ENCODE measurements around the gene DEPDC1.

DNA sequence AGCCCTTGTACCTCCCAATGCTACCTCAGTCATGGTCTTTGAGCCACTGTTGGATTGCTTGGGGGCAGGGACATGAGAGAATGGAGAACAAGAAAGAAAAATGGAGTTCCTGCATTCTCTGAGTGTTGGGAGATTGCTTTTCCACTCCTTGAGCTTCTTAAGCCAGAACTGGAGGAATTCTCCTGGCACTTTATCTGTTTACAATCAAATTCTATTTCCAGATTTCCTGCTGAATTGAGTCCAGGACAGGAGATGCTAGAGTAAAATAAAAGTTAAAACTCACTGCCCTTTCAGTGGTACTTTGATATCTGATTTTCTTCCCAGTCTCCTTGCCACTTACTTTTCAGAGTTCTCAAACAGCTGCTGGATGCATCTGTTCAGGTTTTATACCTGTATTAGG is 24.4 kb upstream of the DEPDC1 start:
- TF ChIP-seq, protein P1, sequence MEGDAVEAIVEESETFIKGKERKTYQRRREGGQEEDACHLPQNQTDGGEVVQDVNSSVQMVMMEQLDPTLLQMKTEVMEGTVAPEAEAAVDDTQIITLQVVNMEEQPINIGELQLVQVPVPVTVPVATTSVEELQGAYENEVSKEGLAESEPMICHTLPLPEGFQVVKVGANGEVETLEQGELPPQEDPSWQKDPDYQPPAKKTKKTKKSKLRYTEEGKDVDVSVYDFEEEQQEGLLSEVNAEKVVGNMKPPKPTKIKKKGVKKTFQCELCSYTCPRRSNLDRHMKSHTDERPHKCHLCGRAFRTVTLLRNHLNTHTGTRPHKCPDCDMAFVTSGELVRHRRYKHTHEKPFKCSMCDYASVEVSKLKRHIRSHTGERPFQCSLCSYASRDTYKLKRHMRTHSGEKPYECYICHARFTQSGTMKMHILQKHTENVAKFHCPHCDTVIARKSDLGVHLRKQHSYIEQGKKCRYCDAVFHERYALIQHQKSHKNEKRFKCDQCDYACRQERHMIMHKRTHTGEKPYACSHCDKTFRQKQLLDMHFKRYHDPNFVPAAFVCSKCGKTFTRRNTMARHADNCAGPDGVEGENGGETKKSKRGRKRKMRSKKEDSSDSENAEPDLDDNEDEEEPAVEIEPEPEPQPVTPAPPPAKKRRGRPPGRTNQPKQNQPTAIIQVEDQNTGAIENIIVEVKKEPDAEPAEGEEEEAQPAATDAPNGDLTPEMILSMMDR (IDR thresholded peaks at IDR 0.05), result no peak
- no peak for TF ChIP-seq POLR2A (IDR thresholded peaks at IDR 0.05; ENCODE audit: low read depth)
- TF ChIP-seq POLR2AphosphoS5 (IDR thresholded peaks at IDR 0.05), result no peak
- no peak for TF ChIP-seq EP300 (IDR thresholded peaks at IDR 0.05)

All from esophagus muscularis mucosa (tissue), 4 donors.